ENCODE results near the gene TSTD2.
"Not testable (repeated sequence)": the region's sequence is repeated elsewhere in the genome, so short reads cannot be mapped to it uniquely, and the experiment has no call there.

The TSTD2 gene

GRCh38 chr9:97593960-97594359 is 39.2 kb downstream of the TSTD2 start:
- H4K8ac ChIP-seq (ENCODE audit: low read length), result no peak overlapping the region
- H3K4me2 ChIP-seq (ENCODE audit: low read length, poor library complexity, severe bottlenecking), result no peak overlapping the region
- no peak overlapping the region for H2BK120ac ChIP-seq (ENCODE audit: low read depth, low read length)
- H3K18ac ChIP-seq (ENCODE audit: low read depth in 1 of 2, low read length in 2 of 2), result no peak overlapping the region
- H3K4ac ChIP-seq (ENCODE audit: low read depth in 1 of 2, low read length in 2 of 2), result no peak overlapping the region
- H2BK12ac ChIP-seq (ENCODE audit: low read length in 2 of 2), result no peak overlapping the region
- no peak overlapping the region for H3K4me3 ChIP-seq (ENCODE audit: insufficient read depth in 1 of 2, low read depth in 1 of 2, low read length in 2 of 2)
- no peaks in the 10 kb centered on the region for H3K79me1 ChIP-seq (replicated peaks; ENCODE audit: low read length, poor library complexity, severe bottlenecking)
- no peaks in the 10 kb centered on the region for H3K36me3 ChIP-seq (ENCODE audit: control insufficient read depth in 1 of 2, insufficient read depth in 2 of 2, low read depth in 1 of 2, low read length in 2 of 2)
- DNase-seq, result no peak
- H3K9me3 ChIP-seq (ENCODE audit: control insufficient read depth, low read length), result no peaks in the 10 kb centered on the region
- H2AK5ac ChIP-seq (ENCODE audit: low read length, severe bottlenecking), result no peak overlapping the region
- H3K4me1 ChIP-seq (ENCODE audit: control insufficient read depth, insufficient read depth, low read depth, low read length), result no peaks in the 10 kb centered on the region
- no peak overlapping the region for H2BK5ac ChIP-seq (ENCODE audit: low read depth, low read length, poor library complexity, severe bottlenecking)
- H3K27ac ChIP-seq (ENCODE audit: low read length, poor library complexity, severe bottlenecking), result no peak overlapping the region
- no peak overlapping the region for H3K9ac ChIP-seq (ENCODE audit: low read length)
- H2BK15ac ChIP-seq (ENCODE audit: low read depth, poor library complexity, severe bottlenecking), result no peak overlapping the region
- no peak overlapping the region for H3K14ac ChIP-seq (ENCODE audit: low read length in 2 of 2)
- peaks cover 3 to 4% of the 10 kb centered on the region in 2 experiments for H3K27me3 ChIP-seq (ENCODE audit: control insufficient read depth in 1 of 2, insufficient read depth in 1 of 2, low read length in 2 of 2)
- H4K91ac ChIP-seq (ENCODE audit: low read length), result no peak overlapping the region
- H3K23ac ChIP-seq (ENCODE audit: low read length in 2 of 2), result no peak overlapping the region
- 88% methylated on average over 3 of the region's 4 CpGs for WGBS
- H2AFZ ChIP-seq (ENCODE audit: low read depth, low read length), result no peak overlapping the region

DNA sequence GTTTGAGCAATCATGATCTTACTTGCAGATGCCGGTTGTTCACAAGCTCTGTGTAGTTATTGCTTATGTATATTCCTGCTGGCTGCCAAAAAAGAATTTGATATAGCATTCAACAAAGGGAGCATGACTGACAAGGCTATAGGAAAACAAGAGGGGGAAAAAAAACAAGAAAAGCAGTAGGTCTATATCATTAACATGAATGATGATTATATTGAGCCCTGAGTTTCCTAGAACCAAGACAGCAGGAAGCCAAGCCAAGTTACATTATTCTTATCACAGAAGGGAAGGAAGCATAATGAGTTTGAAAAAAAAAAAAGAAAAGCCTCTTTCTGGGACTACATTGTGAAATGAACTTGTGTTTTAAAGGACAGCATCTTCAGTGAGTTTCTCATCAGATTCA is 41.0 kb downstream of the TSTD2 start:
- Histone ChIP-seq H3K36me3 (ENCODE audit: control insufficient read depth in 1 of 2, insufficient read depth in 2 of 2, low read depth in 1 of 2, low read length in 2 of 2) (no peaks in the 10 kb centered on the region), H2AK5ac (ENCODE audit: low read length, severe bottlenecking) (no peak overlapping the region), H4K91ac (ENCODE audit: low read length) (no peak overlapping the region), H3K4me3 (ENCODE audit: insufficient read depth in 1 of 2, low read depth in 1 of 2, low read length in 2 of 2) (no peak overlapping the region), H2BK15ac (ENCODE audit: low read depth, poor library complexity, severe bottlenecking) (no peak overlapping the region), H3K4me1 (ENCODE audit: control insufficient read depth, insufficient read depth, low read depth, low read length) (no peaks in the 10 kb centered on the region), H2BK5ac (ENCODE audit: low read depth, low read length, poor library complexity, severe bottlenecking) (no peak overlapping the region), H3K27ac (ENCODE audit: low read length, poor library complexity, severe bottlenecking) (no peak overlapping the region), H3K18ac (ENCODE audit: low read depth in 1 of 2, low read length in 2 of 2) (no peak overlapping the region), H2BK120ac (ENCODE audit: low read depth, low read length) (no peak overlapping the region), H4K8ac (ENCODE audit: low read length) (no peak overlapping the region), H3K23ac (ENCODE audit: low read length in 2 of 2) (no peak overlapping the region), H3K9me3 (ENCODE audit: control insufficient read depth, low read length) (no peaks in the 10 kb centered on the region), H3K4me2 (ENCODE audit: low read length, poor library complexity, severe bottlenecking) (no peak overlapping the region), H3K79me1 (replicated peaks; ENCODE audit: low read length, poor library complexity, severe bottlenecking) (no peaks in the 10 kb centered on the region), H3K27me3 (ENCODE audit: control insufficient read depth in 1 of 2, insufficient read depth in 1 of 2, low read length in 2 of 2) (peaks cover 3 to 4% of the 10 kb centered on the region in 2 experiments), H3K9ac (ENCODE audit: low read length) (no peak overlapping the region), H3K4ac (ENCODE audit: low read depth in 1 of 2, low read length in 2 of 2) (no peak overlapping the region), H2AFZ (ENCODE audit: low read depth, low read length) (no peak overlapping the region), H3K14ac (ENCODE audit: low read length in 2 of 2) (no peak overlapping the region), H2BK12ac (ENCODE audit: low read length in 2 of 2) (no peak overlapping the region)
- 100% methylated on average over 1 of the region's 1 CpG for WGBS
- no peak for DNase-seq

- H2BK5ac ChIP-seq (ENCODE audit: low read depth, low read length, poor library complexity, severe bottlenecking), result no peak overlapping the region
- H3K9ac ChIP-seq (ENCODE audit: low read length), result no peak overlapping the region
- H3K79me1 ChIP-seq (replicated peaks; ENCODE audit: low read length, poor library complexity, severe bottlenecking), result no peaks in the 10 kb centered on the region
- H3K4me1 ChIP-seq (ENCODE audit: control insufficient read depth, insufficient read depth, low read depth, low read length), result no peaks in the 10 kb centered on the region
- H2BK15ac ChIP-seq (ENCODE audit: low read depth, poor library complexity, severe bottlenecking), result no peak overlapping the region
- no peaks in the 10 kb centered on the region for H3K36me3 ChIP-seq (ENCODE audit: control insufficient read depth in 1 of 2, insufficient read depth in 2 of 2, low read depth in 1 of 2, low read length in 2 of 2)
- H3K4ac ChIP-seq (ENCODE audit: low read depth in 1 of 2, low read length in 2 of 2), result no peak overlapping the region
- DNase-seq, result no peak
- H2AK5ac ChIP-seq (ENCODE audit: low read length, severe bottlenecking), result no peak overlapping the region
- no peak overlapping the region for H3K4me2 ChIP-seq (ENCODE audit: low read length, poor library complexity, severe bottlenecking)
- WGBS, result 92% methylated on average over 5 of the region's 6 CpGs
- no peak overlapping the region for H2AFZ ChIP-seq (ENCODE audit: low read depth, low read length)
- no peak overlapping the region for H2BK12ac ChIP-seq (ENCODE audit: low read length in 2 of 2)
- no peak overlapping the region for H4K8ac ChIP-seq (ENCODE audit: low read length)
- H3K4me3 ChIP-seq (ENCODE audit: insufficient read depth in 1 of 2, low read depth in 1 of 2, low read length in 2 of 2), result no peak overlapping the region
- H3K18ac ChIP-seq (ENCODE audit: low read depth in 1 of 2, low read length in 2 of 2), result no peak overlapping the region
- H3K23ac ChIP-seq (ENCODE audit: low read length in 2 of 2), result no peak overlapping the region
- no peak overlapping the region for H3K27ac ChIP-seq (ENCODE audit: low read length, poor library complexity, severe bottlenecking)
- H3K14ac ChIP-seq (ENCODE audit: low read length in 2 of 2), result no peak overlapping the region
- H2BK120ac ChIP-seq (ENCODE audit: low read depth, low read length), result no peak overlapping the region
- H4K91ac ChIP-seq (ENCODE audit: low read length), result no peak overlapping the region
- peaks cover 3 to 4% of the 10 kb centered on the region in 2 experiments for H3K27me3 ChIP-seq (ENCODE audit: control insufficient read depth in 1 of 2, insufficient read depth in 1 of 2, low read length in 2 of 2)
- H3K9me3 ChIP-seq (ENCODE audit: control insufficient read depth, low read length), result no peaks in the 10 kb centered on the region
These were observed 41.6 kb downstream of the TSTD2 start for GRCh38 chr9:97591535-97591934.

- H2BK5ac ChIP-seq (ENCODE audit: low read depth, low read length, poor library complexity, severe bottlenecking); H3K4me1 ChIP-seq (ENCODE audit: control insufficient read depth, insufficient read depth, low read depth, low read length); H3K9me3 ChIP-seq (ENCODE audit: control insufficient read depth, low read length): not testable (repeated sequence)
These were observed 46.3 kb downstream of the TSTD2 start for GRCh38 chr9:97586909-97587308.

More at GRCh38 chr9:97586909-97587308, 46.3 kb downstream of the TSTD2 start:
- not testable (repeated sequence) for H3K27ac ChIP-seq (ENCODE audit: low read length, poor library complexity, severe bottlenecking); H2BK15ac ChIP-seq (ENCODE audit: low read depth, poor library complexity, severe bottlenecking); H2BK12ac ChIP-seq (ENCODE audit: low read length in 2 of 2); H3K4me2 ChIP-seq (ENCODE audit: low read length, poor library complexity, severe bottlenecking); H3K18ac ChIP-seq (ENCODE audit: low read depth in 1 of 2, low read length in 2 of 2); H3K36me3 ChIP-seq (ENCODE audit: control insufficient read depth in 1 of 2, insufficient read depth in 2 of 2, low read depth in 1 of 2, low read length in 2 of 2); H2AFZ ChIP-seq (ENCODE audit: low read depth, low read length); H3K9ac ChIP-seq (ENCODE audit: low read length); H2AK5ac ChIP-seq (ENCODE audit: low read length, severe bottlenecking); H3K79me1 ChIP-seq (replicated peaks; ENCODE audit: low read length, poor library complexity, severe bottlenecking); H2BK120ac ChIP-seq (ENCODE audit: low read depth, low read length); H3K23ac ChIP-seq (ENCODE audit: low read length in 2 of 2); H3K27me3 ChIP-seq (ENCODE audit: control insufficient read depth in 1 of 2, insufficient read depth in 1 of 2, low read length in 2 of 2); DNase-seq; H4K91ac ChIP-seq (ENCODE audit: low read length); H4K8ac ChIP-seq (ENCODE audit: low read length); H3K14ac ChIP-seq (ENCODE audit: low read length in 2 of 2); H3K4me3 ChIP-seq (ENCODE audit: insufficient read depth in 1 of 2, low read depth in 1 of 2, low read length in 2 of 2); H3K4ac ChIP-seq (ENCODE audit: low read depth in 1 of 2, low read length in 2 of 2)
- no CpG with 5 or more reads among the region's 7 CpGs for WGBS
